ENCODE results near the gene CDC37L1.

CDC37L1 gene

DNA sequence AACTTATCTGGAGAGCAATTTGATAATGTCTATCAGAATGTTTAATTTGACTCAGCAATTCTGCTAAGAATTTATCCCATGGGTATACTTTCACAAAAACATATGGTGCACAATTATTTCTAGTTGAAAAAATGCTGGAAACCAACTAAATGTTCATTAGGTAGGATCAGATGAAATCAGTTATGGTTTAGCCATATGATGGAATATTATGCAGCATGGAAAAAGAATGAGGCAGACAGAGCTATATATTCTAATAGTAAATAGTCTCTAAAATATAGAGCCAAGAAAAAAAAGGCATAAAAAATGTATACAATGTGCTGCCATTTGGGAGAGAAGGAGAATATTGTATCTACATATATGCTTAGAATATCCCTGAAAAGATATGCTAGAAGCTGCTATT is 9.5 kb upstream of the CDC37L1 start:
- DNase-seq, result no peak

DNA sequence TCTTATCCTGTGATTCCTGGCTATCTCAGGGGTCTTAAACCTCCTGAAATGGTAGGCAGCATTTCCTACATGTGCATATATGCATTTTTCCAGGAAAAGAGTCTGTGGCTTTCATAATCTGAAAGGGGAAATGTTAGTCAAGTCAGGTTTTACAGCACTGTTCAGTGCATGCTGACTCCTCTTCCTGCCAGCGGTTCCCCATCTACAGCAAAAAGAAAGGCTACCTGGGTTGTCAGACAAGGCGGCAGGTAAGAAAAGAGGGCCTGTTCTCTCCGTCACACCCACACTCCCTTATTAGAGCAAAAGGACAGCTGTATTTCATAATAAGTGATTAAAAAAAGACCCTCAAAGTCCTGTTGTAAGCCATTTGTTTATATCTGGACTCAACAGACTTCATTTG is 8.8 kb upstream of the CDC37L1 start:
- no peak for DNase-seq

DNA sequence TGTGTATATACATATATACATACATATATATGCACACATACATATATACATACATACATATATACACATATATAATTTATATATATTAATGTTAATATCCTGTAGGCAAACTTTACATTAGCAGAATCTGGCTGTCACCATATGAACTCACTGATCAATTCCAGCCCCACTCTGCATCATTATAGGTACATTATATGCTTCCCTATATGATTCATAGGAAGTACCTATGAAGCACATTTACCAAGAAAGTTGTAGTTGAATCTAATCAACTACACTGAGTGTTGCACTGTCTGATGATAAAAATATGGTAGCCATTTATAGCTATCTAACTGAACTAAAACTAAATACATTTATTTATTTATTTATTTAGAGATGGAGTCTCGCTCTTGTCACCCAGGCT is 7.6 kb upstream of the CDC37L1 start:
- no peak for DNase-seq

DNA sequence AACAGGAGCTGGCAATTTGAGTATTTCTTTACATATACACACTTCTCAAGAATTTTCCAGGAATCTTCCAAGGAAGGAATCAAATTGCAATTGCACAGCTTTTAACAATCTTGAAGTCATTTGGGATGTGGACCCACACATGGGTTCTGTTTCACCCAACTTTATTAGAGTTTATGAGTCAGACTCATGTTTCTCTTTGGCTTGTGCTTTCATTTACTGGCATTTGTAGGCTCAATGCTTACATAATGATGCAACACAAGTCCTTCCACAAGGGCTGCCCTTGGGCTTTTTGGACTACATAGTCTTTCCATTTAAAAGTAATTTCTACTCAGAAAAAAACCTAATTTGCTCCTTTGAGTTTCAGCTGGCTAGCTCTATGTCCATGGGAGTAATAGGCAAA is 4.6 kb upstream of the CDC37L1 start:
- no peak for DNase-seq

DNA sequence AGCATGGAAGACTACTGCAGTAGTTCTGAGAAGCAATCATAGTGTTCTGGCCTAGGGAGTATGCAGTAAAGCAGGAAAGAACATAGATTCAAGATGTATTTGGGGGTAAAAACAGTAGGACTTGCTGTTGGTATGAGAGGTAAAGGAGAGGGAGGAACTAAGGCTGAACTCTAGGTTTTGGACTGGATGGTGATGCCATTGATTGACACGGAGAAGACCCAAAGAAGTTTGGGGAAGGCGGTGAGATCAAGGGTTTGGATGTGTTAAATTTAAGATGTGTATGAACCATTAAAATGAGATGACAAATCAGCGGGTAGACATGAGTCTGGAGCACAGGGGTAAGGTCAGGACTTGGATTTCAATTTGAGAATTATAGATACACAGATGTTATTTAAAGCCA is 2.0 kb upstream of the CDC37L1 start:
- DNase-seq, result no peak

DNA sequence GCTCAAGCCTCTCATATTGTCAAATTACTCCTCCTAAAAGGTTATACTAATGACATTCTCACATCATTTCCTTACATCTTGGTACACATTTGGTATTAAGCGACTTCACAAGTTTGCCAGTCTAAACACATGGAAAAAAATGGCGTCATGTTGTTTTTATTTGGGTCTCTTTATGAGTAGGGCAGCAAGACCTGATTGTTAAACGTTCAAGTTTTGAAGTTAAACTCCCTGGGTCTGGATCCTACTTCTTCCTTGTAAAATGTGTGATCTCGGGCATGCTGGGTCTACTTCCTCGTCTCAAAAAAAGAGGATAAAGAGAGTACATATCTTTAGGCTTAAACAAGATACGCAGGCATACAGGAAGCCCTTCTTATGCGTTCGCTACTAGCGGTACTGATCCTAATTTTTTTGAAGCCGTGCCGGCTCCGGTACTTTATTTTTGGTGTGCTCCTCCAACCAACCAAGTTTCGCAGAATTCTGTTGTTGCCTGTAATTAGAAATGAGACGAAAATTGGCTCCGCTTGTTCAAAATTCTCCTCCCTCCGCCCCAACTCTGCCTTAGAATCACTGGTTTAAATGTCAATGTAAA is 596 bp upstream of the CDC37L1 start:
- peak; percentile 37 for DNase-seq

DNA sequence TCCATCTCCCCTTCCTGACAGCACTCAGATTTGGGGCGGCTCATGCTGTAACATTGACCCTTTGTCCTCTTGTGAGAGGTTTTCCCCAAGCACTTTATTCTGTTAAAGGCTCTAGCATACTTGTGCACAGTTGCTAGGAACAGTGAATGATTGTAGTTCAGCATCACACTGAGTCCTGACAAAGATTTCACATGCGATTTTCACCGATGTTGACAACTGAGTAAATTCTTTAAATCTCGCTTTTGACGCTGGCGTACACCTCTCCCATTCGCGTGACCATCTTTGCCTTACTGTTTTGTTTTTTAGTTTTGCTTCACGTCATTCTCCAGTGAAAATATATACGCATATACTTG is 780 bp downstream of the CDC37L1 start:
- no peak for DNase-seq

DNA sequence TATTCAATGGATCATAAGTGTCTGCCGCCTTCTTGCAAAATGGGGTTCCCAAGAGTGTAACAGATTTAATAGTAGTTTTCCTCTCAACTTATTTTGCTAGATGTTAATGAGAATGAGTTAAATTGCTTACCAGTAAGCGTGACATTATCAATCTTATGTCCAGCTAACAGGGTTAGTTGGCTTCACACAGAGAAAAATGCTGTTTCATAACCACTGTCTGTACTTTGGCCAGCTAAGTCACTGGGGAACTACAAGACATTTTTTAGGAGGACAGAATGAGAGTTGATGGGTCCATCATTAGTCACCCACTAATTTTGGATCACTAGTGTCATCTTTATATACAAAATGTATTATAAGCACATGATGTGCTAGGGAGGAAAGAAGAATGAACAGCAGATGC is 1.4 kb downstream of the CDC37L1 start:
- DNase-seq, result no peak

DNA sequence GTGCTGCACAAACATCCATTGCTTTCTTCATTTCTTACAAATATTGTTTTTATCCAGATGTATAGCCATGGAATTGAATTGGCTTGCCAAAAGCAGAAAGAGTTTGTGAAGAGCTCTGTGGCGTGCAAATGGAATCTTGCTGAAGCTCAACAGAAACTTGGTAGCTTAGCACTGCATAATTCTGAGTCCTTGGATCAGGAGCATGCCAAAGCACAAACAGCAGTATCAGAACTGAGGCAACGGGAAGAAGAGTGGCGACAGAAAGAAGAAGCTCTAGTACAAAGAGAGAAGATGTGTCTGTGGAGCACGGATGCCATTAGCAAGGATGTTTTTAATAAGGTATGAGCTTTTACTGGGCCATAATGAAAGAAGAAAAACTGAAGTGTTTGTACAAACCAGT is 5.5 kb downstream of the CDC37L1 start:
- DNase-seq, result no peak

DNA sequence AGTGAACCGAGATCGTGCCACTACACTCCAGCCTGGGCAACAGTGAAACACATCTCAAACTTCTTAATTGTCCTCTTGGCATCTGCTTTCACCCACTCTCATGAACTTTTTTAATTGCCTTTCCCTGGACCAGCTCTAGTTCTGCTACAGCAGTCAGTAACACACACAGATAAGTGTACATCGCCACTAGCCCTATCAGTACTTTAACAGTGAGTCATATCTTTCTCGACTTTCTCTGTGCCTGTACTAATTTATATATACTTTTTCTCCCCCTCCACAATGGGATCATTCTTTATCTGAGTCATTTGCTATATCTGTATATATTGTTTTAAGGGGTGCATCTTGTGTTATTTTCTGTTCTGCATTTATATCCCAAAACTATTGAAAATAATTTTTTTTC is 6.7 kb downstream of the CDC37L1 start:
- DNase-seq, result no peak

DNA sequence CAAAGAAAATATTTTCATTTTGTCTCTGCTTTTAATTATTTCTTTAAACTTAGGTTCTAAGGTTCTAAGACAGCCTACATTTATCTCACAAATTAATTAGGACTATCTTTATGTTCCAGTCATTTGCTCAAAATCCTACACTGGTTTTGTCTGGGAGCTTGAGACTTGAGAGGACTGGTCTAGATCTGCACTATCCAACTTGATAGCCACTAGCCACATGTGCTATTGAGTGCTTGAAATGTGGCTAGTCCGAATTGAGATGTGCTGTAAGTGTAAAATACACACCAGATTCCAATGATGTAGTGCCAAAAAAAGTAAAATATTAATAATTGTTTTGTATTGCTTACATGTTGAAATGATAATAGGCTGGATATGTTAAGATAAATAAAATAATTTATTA is 7.2 kb downstream of the CDC37L1 start:
- no peak for DNase-seq

DNA sequence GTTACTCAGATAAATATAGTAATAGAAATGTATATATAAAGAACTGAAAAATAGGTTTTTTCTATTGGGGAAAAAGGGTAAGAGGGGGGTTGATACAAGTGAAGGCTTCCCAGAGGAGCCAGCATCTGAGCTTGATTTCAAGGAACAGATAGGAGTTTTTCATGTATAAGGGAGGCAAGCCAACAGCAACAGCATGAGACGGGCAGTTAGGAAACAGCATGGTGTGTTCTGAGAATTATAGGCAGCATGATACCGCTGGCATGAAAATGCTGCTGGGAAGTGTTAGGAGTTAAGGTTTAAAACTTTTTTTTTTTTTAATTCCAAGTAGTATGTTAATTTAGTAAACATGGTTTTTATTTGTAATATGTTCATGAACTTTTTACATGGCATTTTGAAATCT is 9.7 kb downstream of the CDC37L1 start:
- DNase-seq, result no peak

DNA sequence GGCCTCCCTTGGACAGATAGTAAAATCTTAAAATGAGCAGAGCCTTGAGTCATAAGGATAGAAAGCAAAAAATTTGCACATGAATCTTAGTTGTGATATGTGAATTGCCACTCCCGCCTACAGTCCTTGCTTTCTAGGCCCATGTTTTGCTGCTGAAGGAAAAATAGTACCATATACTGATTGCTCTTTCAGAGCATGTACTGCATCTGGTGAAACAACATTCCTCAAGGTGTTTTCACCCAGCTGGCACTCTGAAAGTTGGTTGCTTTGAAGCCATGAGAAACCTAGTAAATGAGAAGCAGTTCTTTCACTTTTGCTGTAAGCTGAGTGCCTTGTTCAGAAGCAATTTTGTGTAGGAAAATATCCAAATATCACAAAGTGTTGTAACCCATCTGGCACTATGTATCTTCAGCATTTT is 10.3 kb downstream of the CDC37L1 start:
- DNase-seq, result no peak

DNA sequence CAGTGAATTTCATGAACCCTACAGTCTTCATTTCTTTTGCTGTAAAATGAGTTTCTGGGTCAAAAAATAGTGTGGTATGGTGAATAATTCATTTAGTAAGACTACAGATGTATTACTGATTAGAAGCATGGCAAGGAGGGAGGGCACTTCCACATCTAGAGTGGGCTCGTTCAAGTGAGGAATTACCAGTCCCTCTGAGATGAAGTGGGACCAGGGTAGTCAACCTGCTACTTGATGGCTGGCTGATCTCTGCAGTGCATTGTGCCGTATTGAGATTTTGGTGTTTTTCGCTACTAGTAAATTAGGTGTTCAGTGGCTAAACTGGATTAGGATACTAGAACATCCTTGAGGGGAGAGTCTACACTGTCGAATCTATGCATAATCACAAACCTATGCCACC is 10.8 kb downstream of the CDC37L1 start:
- no peak for DNase-seq

DNA sequence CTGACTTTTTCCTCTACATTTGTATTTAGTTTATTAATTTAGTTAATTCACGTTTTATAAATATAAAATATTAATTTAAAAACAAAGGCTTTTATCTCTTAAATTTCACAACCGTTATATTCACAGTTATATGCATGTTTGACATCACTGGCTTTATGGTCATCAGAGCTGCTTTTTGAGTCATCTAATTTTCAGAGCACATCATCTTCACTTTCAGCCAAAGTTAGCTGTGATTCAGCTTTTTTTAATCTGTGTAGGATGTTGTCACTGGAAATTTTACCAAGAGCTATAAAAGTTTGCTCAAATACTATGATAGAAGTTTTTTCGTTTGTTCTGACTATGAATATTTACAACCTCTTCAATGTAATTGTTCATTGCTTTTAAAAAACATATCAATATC is 12.4 kb downstream of the CDC37L1 start:
- DNase-seq, result no peak

DNA sequence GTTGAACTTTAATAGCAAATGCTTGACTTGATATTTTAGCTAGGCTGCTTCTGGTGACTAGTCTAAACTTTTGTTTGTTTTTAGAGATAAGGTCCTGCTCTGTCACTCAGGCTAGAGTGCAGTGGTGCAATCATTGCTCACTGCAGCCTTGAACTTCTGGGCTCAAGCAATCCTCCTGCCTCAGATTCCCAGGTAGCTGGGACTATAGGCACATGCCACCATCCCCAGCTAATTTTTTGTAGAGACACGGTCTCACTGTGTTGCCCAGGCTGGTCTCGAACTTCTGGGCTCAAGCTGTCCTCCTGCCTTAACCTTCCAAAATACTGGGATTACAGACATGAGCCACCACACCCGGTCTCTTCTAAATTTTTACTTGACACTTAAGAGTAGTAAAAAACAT is 20.7 kb downstream of the CDC37L1 start:
- no peak for DNase-seq

DNA sequence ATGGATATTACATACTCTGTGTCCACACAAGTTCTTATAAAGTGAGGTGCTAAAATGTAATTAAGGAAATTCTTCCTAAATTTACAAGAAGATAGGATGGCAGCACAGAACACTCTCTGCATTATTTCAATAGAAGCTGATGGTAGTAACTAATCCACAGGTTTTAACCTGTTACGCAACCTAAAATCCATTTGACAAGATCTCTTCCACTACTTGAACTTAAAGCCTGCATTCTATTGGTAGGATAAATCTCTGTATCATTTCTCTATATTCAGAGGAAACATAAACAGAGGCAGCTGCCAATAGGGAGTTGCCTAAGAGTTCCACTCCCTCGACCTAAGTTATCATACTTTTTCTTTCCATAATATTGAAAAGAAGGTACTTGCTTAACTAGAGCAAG is 21.6 kb downstream of the CDC37L1 start:
- peak; percentile 1 for DNase-seq

DNA sequence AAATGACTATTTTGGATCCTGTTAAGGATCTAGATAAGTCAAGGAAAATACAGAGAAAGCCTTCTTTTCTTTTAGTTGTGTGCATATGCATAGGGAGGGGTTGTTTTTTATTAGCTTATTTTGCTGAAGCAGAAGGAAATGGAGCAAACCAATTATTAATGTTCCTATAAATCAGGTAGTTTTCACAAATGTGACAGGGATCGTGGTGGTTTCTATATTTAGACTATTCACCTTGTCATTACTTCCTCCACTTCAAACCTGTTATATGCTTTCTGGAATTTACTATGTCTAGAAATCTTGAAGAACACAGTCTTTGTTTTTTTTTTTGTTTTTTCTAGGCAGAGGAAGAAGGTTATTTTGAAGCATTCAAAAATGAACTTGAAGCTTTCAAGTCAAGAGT is 22.2 kb downstream of the CDC37L1 start:
- no peak for DNase-seq

DNA sequence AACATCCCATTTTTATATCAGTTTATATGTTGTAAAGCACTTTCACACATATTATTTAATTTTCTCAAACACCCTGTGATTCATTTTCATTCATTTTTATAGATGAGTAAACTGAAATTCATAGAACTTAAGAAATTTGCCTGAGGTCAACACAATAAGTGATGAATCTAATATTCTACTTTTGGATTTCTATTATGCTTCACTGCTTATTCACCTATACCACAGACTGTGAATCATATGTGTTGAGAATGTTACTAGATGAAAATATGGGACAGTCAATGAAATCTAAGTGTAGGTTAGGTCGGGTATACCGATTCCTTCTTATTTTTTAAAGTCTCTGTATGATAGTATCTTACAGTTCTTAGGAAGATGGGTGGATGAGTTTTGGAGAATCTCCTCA is 24.8 kb downstream of the CDC37L1 start:
- no peak for DNase-seq

DNA sequence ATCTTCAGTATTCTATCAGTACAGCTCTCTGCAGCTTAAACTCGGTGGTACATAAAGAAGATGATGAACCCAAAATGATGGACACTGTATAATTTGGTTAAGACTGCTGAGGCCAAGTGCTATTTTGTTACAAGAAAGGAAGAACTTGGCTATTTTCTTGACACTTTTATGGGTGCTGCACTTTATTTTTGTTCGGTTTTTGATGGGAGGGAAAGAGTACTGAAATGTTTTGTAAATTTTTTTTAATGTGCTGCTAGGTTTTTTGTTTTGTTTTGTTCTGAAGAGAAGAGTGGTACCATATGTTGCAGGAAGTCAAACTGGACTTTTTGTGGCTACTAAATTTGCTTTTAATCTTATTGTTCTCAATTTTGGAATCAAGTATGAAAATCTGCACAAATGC is 26.7 kb downstream of the CDC37L1 start:
- no peak for DNase-seq

DNA sequence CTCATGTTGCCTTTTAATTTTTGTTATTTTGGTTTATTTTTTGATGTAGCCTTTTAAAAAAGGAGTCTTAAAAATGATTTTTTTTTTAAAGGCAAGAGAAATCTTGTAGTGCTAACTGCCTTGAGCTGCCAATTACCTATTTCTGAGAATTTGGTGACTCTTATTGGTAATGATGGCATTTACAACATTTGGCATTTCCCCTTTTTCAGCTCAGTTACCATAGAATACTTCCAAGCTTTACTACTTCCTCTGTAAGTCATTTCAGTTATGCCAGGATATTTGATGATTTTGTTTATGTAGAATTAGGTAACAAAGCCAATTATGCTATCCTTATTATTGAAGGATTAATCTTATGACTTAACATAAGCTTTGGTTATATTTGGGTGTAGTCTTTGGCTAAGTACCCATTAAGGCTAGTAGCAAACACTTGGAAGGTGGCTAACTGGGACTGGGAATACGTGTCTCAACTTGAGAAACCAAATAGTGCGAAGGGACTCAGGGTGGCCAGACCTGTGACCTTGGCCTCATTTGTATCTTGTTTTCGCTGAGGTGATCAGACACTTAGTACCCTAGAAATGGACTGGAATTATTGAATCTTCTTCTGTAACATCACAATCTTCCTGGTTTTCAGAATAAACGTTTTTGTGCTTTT is 27.7 kb downstream of the CDC37L1 start:
- peak; percentile 16 for DNase-seq

DNA sequence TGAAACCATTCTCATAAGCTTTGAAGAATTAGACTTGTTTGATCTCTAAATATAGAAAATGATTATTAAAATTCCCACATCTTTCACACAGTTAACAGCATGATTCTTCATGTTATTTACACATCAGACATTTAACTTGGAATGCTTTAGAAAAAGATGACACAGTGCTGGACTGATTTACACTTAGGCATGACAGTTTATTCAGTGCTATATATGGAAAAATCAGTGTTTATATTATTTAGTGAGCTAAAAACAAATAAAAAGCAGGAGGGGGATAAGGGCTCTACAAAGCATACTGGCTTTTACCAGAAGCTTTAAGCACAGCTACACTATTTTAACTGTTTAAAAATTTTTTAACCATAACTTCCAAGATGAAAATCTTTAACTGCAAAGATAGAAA is 30.0 kb downstream of the CDC37L1 start:
- DNase-seq, result no peak

DNA sequence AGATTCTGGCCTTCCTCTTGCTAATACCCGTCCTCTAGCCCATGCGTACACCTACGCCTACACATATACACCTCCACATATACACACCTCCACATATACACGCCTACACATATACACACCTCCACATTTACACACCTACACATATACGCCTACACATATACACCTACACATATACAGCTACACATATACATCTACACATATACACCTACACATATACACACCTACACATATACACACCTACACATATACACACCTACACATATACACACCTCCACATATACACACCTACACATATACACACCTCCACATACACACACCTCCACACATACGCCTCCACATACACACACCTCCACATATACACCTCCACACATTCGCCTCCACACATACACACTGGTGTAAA is 34.5 kb downstream of the CDC37L1 start:
- DNase-seq, result no peak

DNA sequence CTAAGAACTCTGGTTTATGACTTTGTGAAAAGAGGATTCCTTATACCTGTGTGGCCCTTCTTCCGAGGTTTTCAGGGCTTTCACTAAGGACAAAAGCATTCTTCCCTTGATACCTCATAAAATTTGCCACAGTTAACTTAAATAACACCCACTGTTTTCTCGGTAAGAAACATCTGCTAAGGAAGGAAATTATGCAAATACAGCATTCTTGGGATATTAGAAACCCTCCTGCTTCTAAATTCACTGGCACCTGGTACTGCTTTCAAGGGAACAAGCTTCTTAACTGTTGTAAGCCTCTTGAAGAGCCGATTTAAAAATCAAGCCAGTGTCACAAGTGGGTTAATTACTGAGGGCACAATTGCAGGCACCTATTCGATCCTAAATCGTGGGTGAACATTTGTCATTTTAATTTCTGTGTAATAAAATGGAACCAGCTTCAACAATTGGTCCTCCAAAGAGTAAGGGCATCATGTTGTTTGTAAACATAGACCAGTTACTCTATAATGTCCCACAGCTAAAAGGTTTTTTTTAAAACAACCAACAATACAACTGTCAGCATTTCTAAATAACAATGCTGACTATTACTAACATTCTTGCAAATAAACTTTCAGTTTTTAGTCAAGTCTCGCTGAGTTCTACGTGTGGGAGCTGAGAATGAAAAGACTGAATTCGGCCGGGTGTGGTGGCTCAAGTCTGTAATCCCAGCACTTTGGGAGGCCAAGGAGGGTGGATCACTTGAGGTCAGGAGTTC is 35.1 kb downstream of the CDC37L1 start:
- peak; percentile 42 for DNase-seq

DNA sequence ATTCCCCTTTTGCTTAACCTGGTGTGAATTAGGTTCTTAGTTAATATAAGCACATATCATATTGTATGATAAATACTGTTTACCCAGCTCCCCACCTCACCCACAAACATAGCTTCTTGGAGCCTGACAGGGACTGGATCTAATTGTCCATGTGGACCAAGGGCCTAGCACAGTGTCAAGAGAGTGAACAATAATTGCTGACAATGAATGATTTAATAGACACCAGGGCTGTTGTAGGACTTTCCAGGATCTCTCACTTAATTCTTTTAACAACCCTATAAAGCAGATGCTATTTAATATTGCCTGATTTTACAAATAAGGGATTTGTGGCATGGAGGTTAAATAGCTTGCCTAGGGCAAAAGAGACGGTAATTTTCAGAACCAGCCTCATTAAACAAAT is 36.8 kb downstream of the CDC37L1 start:
- no peak for DNase-seq

Measured in NCI-H82 (cell line).